Hepatocyte (in vitro differentiated cells): Measurements from ENCODE around the gene POLR3GL. TPM values are rescaled to one million over a fixed set of nuclear protein-coding genes. Genes with fewer than 3 reads are reported as not detected.
A peak's percentile ranks its signal among the peaks of the same experiment; 100 is the strongest.

ENCODE experiments used
- DNase-seq: peaks from one replicate; pipeline ENCODE4 v3.0.0-alpha.2; 2016; ENCODE audit warnings: low spot score
- H2AFZ ChIP-seq: fragments of 200-600 bp; sonication (generic); 2 replicates; pipeline ENCODE4 v1.6.0; 2016; ENCODE audit warnings: antibody characterized with exemption, mild to moderate bottlenecking
- H3K27ac ChIP-seq: fragments of 200-600 bp; sonication (generic); 2 replicates; pipeline ENCODE4 v1.5.1; 2016; ENCODE audit warnings: mild to moderate bottlenecking
- H3K27me3 ChIP-seq: fragments of 200-600 bp; sonication (generic); 2 replicates; pipeline ENCODE4 v1.6.1; 2016
- H3K36me3 ChIP-seq: fragments of 200-600 bp; sonication (generic); replicated peaks from 2 replicates; pipeline ENCODE4 v1.5.1; 2016; ENCODE audit warnings: low read depth; ENCODE audit not compliant: insufficient read depth
- H3K4me1 ChIP-seq: fragments of 200-600 bp; sonication (generic); 2 replicates; pipeline ENCODE4 v1.5.1; 2016; ENCODE audit warnings: mild to moderate bottlenecking, moderate library complexity; ENCODE audit not compliant: insufficient read depth
- H3K4me2 ChIP-seq: fragments of 200-600 bp; sonication (generic); 2 replicates; pipeline ENCODE4 v1.6.0; 2016
- H3K4me3 ChIP-seq: fragments of 200-600 bp; sonication (generic); 2 replicates; pipeline ENCODE4 v1.5.1; 2016; ENCODE audit warnings: mild to moderate bottlenecking
- H3K79me2 ChIP-seq: fragments of 200-600 bp; sonication (generic); 2 replicates; pipeline ENCODE4 v1.6.0; 2017; ENCODE audit warnings: mild to moderate bottlenecking
- H3K9me2 ChIP-seq: fragments of 200-600 bp; sonication (generic); replicated peaks from 2 replicates; pipeline ENCODE4 v1.6.0; 2017; ENCODE audit warnings: mild to moderate bottlenecking; ENCODE audit not compliant: insufficient read depth
- H3K9me3 ChIP-seq: fragments of 200-600 bp; sonication (generic); 2 replicates; pipeline ENCODE4 v1.5.1; 2016; ENCODE audit warnings: low read depth, mild to moderate bottlenecking
- H4K20me1 ChIP-seq: fragments of 200-600 bp; sonication (generic); 2 replicates; pipeline ENCODE4 v1.6.0; 2016; ENCODE audit warnings: mild to moderate bottlenecking; ENCODE audit not compliant: insufficient read depth, poor library complexity, severe bottlenecking
- EZH2 ChIP-seq: fragments of 200-600 bp; sonication (generic); IDR thresholded peaks from 2 replicates; pipeline ENCODE4 v1.6.1; 2016; ENCODE audit warnings: antibody characterized with exemption, mild to moderate bottlenecking, borderline replicate concordance
- EZH2phosphoT487 ChIP-seq: fragments of 200-600 bp; sonication (generic); IDR thresholded peaks from one replicate; pipeline ENCODE4 v1.6.1; 2018; ENCODE audit warnings: antibody characterized with exemption, mild to moderate bottlenecking, low read depth, moderate library complexity; ENCODE audit not compliant: unreplicated experiment, severe bottlenecking
- WGBS: methylation state at CpG from one replicate; pipeline ENCODE4 v1.1.6; 2016; ENCODE audit warnings: low lambda C conversion rate; ENCODE audit errors: missing lambda C conversion rate; 5-methylcytosine and 5-hydroxymethylcytosine counted together
- polyA plus RNA-seq: library from polyadenylated mRNA; unstranded; fragments of >200 nt; fragmentation: Nextera tagmentation; extraction: Ambion mirVana; gene quantifications from 2 replicates; pipeline ENCODE4 v1.2.1, GENCODE V29; 2016
- total RNA-seq: library from RNA; depleted of rRNA; stranded (reverse); fragments of >200 nt; gene quantifications from 2 replicates; pipeline ENCODE4 v1.2.3, GENCODE V29; 2014
- TF ChIP-seq, protein P1 (sequence below): fragments of 200-600 bp; sonication (generic); IDR thresholded peaks from 2 replicates; pipeline ENCODE4 v1.5.1; 2016; ENCODE audit warnings: antibody characterized with exemption, mild to moderate bottlenecking; ENCODE audit not compliant: poor library complexity

Gene POLR3GL
- total and polyA plus RNA-seq, 2 experiments from 2014 or later = 10.5 to 27.3 TPM

GRCh38 chr1:145985502-145986439 lies 21.3 kb downstream of the POLR3GL start:
- no peak overlapping the region for H3K4me3 ChIP-seq
- no peak for DNase-seq
- no peaks in the 10 kb centered on the region for H3K27me3 ChIP-seq
- 75% methylated on average over 14 of the region's 15 CpGs for WGBS
- H2AFZ ChIP-seq = no peak overlapping the region
- H3K27ac ChIP-seq = peak overlapping the region; percentile 27
- no peaks in the 10 kb centered on the region for H3K79me2 ChIP-seq
- H3K36me3 ChIP-seq = no peaks in the 10 kb centered on the region
- H3K4me1 ChIP-seq = no peaks in the 10 kb centered on the region
- H3K9me3 ChIP-seq = no peaks in the 10 kb centered on the region
- no peak overlapping the region for H3K4me2 ChIP-seq
- H4K20me1 ChIP-seq = no peaks in the 10 kb centered on the region
- no peaks in the 10 kb centered on the region for H3K9me2 ChIP-seq
- TF ChIP-seq, protein P1, sequence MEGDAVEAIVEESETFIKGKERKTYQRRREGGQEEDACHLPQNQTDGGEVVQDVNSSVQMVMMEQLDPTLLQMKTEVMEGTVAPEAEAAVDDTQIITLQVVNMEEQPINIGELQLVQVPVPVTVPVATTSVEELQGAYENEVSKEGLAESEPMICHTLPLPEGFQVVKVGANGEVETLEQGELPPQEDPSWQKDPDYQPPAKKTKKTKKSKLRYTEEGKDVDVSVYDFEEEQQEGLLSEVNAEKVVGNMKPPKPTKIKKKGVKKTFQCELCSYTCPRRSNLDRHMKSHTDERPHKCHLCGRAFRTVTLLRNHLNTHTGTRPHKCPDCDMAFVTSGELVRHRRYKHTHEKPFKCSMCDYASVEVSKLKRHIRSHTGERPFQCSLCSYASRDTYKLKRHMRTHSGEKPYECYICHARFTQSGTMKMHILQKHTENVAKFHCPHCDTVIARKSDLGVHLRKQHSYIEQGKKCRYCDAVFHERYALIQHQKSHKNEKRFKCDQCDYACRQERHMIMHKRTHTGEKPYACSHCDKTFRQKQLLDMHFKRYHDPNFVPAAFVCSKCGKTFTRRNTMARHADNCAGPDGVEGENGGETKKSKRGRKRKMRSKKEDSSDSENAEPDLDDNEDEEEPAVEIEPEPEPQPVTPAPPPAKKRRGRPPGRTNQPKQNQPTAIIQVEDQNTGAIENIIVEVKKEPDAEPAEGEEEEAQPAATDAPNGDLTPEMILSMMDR = no peak
- TF ChIP-seq EZH2 (no peak), EZH2phosphoT487 (no peak)

- Histone ChIP-seq H3K27ac (peak overlapping the region; percentile 8), H3K4me3 (no peak overlapping the region), H3K4me1 (no peaks in the 10 kb centered on the region), H4K20me1 (no peaks in the 10 kb centered on the region), H3K9me2 (no peaks in the 10 kb centered on the region), H3K9me3 (no peaks in the 10 kb centered on the region), H2AFZ (no peak overlapping the region), H3K4me2 (no peak overlapping the region), H3K36me3 (no peaks in the 10 kb centered on the region), H3K79me2 (no peaks in the 10 kb centered on the region), H3K27me3 (no peaks in the 10 kb centered on the region)
- TF ChIP-seq, protein P1 = no peak
- no peak for TF ChIP-seq EZH2phosphoT487
- no peak for TF ChIP-seq EZH2
- DNase-seq = no peak
- WGBS = 94% methylated on average over 6 of the region's 6 CpGs
Measured at GRCh38 chr1:145986551-145986950, 22.1 kb downstream of the POLR3GL start.

DNA sequence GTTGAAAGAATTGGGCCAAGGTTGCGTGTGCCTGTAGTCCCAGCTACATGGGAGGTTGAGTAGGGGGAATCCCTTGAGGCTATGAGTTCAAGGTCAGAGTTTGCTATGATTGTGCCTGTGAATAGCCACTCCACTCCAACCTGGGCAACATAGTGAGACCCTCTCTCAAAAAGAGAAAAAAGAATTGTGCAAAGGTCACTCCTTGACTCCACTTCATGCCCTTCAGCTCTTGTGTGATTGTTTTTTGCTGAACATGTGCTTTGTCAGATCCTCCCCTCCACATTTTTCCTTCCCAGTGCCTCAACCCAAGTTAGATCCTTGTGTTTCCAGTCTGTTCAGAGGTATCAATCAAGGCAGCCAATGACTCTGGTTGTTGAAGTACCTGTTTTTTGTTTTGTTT lies 23.4 kb downstream of the POLR3GL start:
- peaks cover 5% of the 10 kb centered on the region for H4K20me1 ChIP-seq
- H3K27ac ChIP-seq = no peak overlapping the region
- H3K4me1 ChIP-seq = peaks cover 7% of the 10 kb centered on the region
- H3K9me2 ChIP-seq = no peaks in the 10 kb centered on the region
- TF ChIP-seq, protein P1 = no peak
- TF ChIP-seq EZH2 = no peak
- no peak for TF ChIP-seq EZH2phosphoT487
- H3K79me2 ChIP-seq = peaks cover 3% of the 10 kb centered on the region
- H3K9me3 ChIP-seq = no peaks in the 10 kb centered on the region
- 100% methylated on average over 1 of the region's 1 CpG for WGBS
- H2AFZ ChIP-seq = no peak overlapping the region
- H3K4me3 ChIP-seq = no peak overlapping the region
- H3K36me3 ChIP-seq = peaks cover 2% of the 10 kb centered on the region
- H3K27me3 ChIP-seq = no peaks in the 10 kb centered on the region
- no peak for DNase-seq
- no peak overlapping the region for H3K4me2 ChIP-seq
